NCI-H1417 treated with DMSO at 0.1 percent for 48 hours (cell line): ENCODE measurements around the gene AP1G2.
"Not testable (repeated sequence)": the region's sequence is repeated elsewhere in the genome, so short reads cannot be mapped to it uniquely, and the experiment has no call there.

Experiments
- DNase-seq: peaks from one replicate; lab custom pipeline; 2025; lab: John Stamatoyannopoulos, UW

The AP1G2 gene

DNA sequence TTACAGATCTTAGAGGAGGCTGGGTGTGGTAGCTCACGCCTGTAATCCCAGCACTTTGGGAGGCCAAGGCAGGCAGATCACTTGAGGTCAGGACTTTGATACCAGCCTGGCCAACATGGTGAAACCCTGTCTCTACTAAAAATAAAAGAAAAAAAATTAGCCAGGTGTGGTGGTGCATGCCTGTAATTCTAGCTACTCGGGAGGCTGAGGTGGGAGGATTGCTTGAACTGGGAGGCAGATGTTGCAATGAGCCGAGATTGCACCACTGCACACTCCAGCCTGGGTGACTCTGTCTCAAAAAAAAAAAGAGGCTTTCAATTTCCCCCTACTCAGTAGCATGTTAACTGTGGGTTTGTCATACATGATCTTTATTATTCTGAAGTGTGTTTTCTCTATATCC lies 26.6 kb upstream of the AP1G2 start:
- not testable (repeated sequence) for DNase-seq

DNA sequence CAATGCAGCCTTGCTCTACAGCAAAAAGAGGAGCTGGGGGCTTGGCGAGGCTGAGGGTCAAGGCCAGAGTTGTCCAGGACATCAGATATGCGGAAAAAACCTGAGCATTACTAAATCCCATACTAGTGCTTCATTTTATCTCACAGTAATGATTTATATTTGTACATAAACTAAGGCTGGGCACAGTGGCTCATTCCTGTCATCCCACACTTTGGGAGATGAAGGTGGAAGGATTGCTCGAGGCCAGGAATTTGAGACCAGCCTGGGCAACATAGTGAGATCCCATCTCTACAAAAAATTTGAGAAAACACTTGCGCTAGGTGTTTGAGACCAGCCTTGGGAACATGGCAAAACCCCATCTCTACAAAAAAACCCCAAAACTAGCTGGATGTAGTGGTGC lies 22.6 kb upstream of the AP1G2 start:
- DNase-seq = no peak

DNA sequence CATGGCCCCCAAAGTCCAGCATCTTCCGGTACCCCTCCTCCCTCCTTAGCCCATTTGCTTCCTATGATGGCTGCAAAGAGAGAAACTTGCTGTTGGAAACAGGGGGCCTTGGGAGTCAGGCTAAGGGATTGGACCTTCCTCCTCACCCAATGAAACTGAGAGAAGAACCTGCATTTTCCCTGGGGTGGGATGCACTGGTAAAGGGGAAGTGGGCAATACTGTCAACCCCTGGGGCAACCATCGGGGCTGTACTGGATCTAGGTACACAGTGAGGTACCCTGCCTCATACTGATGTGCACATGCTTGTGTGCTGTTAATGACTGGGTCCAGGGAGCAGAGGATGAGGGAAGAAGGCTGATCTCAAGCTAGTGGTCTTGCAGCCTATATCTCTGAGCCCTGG lies 22.0 kb upstream of the AP1G2 start:
- no peak for DNase-seq

DNA sequence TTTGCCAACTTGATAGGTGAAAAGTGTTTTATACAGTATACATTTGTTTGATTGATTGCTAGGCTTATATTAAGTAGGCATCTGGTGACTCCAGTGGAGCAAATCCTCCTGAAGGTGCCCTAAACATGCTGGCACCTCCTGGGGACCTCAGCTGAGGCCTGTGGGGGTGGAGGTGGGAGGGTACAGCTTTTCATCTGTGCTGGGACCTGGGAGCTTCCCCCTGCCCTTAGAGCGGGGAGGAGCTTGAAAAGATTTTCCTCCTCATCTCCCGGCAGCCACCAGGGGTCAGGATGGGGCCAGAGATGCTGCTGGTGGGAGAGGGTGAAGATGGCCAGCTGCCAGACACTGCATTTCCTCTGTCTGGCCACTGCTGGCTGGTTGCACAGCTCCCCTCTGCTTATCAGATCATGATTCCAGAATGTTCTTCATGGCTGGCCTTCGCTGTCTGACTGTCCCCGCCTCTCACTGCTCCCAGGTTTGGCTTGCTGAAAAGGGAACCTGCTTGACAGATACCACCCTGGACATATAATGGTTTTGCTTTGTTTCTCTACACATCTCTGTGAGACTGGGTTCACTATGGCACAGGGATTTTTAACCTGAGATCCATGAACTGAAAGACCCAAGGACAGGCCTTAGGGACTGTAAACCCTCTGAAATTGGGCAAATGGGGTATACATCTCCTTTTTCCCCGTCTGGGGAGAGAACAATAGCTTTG lies 21.4 kb upstream of the AP1G2 start:
- peak; percentile 50 for DNase-seq

DNA sequence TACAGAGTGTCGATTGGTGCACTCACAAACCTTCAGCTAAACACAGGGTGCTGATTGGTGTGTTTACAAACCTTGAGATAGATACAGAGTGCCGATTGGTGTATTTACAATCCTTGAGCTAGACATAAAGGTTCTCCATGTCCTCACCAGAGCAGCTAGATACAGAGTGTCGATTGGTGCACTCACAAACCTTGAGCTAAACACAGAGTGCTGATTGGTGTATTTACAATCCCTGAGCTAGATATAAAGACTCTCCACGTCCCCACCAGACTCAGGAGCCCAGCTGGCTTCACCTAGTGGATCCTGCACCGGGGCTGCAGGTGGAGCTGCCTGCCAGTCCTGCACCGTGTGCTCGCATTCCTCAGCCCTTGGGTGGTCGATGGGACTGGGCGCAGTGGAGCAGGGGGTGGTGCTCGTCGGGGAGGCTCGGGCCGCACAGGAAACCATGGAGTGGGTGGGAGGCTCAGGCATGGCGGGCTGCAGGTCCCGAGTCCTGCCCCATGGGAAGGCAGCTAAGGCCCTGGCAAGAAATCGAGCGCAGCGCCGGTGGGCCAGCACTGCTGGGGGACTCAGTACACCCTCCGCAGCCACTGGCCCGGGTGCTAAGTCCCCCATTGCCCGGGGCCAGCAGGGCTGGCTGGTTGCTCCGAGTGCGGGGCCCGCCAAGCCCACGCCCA lies 17.1 kb upstream of the AP1G2 start:
- DNase-seq = not testable (repeated sequence)

DNA sequence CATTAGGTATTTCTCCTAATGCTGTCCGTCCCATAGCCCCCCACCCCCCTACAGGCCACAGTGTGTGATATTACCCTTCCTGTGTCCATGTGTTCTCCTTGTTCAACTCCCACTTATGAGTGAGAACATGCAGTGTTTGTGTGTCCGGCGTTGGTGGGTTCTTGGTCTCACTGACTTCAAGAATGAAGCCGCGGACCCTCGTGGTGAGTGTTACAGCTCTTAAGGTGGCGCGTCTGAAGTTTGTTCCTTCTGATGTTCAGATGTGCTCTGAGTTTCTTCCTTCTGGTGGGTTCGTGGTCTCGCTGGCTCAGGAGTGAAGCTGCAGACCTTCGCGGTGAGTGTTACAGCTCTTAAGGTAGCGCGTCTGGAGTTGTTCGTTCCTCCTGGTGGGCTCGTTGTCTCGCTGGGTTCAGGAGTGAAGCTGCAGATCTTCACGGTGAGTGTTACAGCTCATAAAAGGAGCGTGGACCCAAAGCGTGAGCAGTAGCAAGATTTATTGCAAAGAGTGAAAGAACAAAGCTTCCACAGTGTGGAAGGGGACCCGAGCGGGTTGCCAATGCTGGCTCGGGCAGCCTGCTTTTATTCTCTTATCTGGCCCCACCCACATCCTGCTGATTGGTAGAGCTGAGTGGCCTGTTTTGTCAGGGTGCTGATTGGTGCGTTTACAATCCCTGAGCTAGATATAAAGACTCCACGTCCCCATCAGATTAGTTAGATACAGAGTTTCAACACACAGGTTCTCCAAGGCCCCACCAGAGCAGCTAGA lies 16.4 kb upstream of the AP1G2 start:
- not testable (repeated sequence) for DNase-seq

DNA sequence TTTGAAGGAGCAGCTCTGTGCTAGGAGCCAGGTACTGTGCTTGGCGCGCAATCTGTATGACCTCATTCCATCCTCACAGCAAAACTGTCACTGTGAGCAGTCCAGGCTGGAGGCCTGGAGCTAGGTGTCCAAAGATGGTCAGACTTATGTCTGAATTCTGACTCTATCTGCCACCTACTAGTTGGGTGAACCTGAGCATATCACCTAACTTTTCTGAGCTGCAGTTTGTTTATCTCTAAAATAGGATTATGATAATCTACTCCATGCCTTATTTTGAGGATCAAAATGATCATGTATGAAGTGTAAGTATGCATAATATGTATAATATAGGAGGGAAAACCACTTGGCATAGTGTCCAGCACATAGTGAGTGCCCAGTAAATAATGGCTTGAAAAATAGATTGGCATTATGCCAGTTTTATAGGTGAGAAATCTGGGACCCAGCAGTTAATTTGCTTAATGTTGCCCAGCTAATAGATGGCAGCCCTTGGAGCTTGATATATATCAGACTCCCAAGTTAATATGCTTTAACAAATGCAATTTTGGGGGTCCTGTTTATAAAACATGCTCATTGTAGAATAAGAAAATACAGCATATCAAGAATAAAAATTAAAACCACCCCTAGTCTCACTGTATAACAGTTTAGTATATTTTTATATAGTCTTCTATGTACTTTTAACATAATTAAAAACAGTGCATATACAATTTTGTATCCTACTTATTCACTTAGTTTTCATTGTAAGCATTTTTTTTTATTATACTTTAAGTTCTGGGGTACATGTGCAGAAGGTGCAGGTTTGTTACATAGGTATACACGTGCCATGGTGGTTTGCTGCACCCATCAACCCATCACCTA lies 15.5 kb upstream of the AP1G2 start:
- DNase-seq = no peak

DNA sequence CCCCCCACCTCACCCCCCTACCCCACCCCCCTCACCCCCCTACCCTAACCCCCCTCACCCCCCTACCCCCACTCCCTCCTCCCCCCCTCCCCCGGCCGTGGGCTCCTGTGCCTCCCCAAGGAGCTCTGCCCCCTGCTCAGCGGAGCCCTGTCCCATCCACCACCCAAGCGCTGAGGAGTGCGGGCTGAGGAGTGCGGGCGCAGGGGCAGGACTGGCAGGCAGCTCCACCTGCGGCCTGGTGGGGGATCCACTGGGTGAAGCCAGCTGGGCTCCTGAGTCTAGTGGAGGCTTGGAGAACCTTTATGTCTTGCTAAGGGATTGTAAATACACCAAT lies 13.3 kb upstream of the AP1G2 start:
- DNase-seq = no peak

DNA sequence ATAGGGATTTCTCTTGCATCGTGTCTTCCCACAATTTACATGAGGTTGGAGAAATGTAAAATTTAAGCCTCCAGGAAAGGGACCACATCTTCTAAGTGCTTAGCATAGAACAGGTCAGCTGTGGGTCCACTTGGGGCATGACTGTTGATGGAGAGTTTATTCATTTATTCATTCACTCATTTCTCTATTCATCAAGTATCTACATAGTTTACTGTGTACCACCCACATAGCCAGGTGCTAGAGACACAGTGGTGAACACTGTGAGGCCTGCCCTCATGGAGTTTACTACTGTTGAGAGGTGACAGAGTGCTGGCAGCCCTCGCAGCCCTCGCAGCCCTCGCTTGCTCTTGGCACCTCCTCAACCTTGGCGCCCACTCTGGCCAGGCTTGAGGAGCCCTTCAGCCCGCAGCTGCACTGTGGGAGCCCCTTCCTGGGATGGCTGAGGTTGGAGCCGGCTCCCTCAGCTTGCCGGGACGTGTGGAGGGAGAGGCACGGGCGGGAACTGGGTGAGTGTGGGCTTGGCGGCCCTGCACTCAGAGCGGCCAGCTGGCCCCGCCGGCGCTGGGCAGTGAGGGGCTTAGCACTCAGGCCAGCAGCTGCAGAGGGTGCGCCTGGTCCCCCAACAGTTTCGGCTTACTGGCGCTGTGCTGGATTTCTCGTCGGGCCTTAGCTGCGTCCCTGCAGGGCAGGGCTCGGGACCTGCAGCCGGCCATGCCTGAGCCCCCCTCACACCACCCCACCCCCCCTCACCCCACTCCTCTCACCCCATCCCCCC lies 12.7 kb upstream of the AP1G2 start:
- no peak for DNase-seq

DNA sequence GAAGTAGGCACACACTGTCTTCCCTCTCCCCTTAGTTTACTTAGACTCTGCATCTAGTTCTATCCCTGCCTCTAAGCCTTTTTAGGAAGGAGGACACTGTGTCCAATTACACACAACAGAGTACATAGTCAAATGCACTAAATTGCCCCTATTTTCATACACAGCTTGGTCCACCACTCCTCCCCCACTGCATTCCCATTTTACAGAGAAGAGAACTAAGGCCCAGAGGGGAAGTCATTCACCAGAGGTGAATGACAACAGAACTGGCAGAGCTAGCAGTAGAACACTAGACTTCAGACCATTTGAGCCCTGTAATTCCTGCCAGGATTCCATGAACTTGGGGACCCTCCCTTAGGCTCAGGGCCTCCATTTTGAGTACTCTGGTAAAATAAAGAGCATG lies 12.1 kb upstream of the AP1G2 start:
- no peak for DNase-seq

DNA sequence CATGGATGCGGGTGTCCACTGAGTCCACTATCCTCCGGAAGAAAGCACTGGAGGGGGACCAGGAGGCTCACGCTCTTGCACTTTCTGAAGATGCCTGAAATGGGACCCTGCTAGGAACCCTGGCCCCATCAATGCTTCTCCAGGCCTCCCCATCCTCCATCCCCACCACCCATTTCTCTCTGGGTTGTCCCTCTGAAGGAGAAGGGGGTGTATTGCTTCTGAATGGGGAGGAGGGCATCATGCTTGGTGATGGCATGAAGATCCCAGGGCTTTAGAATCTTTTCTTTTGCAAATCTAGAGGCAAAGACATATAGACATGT lies 11.7 kb upstream of the AP1G2 start:
- no peak for DNase-seq

DNA sequence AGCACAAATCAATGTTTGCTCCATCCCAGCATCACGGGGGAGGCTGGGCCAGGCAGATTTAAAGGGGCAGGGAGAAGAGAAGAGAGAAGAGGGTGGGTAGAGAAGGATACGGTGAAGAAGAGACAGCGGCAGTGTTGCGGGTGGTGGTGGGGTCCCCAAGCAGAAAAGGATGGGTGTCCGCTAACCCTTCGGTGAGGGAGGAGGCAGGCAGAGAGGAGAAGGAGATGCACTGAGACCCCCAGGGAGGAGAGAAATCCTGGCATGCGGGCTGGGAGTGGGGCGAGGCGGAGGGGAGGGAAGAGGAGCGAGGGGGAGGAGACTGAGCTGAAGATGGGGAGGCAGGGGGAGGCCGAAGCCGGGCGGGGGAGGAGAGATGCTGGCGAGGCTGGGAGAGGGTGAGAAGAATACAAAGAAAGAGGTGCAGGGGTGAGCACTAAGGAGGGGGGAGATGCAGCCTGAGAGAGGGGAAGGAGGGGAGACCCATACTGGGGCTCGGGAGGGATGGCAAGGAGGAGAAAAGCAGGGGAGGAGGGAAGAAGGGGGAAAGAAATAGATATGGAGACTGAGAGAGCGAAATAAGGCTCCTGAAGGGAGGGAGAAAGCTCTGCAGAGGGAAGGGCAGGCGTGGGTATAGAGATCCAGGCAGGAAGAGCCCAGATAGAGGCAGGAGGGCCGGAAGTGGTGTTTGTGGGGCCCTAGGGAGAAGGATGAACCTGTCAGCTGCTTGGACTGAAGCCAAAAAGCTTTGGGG lies 11.1 kb upstream of the AP1G2 start, which contains the start of gene JPH4:
JPH4 (minus strand) TSS at position 231 of the 751 bp plus-strand sequence. CDS start 1,337 bp downstream, outside the sequence.
- peak; percentile 18 for DNase-seq

DNA sequence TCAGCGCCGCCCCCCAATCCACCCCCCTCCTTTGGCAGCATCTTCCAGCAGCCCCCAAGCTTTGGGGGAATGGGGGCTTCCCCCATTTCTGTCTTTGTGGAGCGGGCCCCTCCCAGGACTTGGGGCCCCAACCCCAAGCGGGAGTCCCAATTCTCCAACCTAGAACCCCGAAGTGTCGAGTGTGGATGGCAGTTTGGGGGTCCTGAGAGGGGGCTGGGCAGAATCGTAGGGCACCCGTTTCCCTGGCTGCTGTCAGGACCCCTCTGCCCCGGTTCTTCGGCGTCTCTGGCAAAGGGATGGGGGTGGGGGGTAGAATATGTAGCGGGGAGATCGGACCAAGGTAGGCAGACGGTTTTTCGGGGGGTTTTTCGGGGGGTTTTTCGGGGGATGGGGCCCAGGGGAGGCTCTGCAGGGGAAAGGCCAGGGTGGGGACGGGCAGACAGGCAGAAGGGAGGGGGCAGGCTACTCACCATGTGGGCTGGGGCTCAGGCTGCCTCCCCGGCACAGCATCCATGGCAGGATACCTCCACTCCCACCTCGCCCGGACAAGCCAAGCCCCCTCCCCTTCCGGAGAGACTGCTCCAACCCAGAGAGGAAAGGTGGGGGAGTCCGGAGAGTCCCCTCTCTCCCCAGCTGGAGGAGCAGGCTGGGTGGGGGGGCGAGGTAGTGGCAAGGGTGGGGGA lies 10.3 kb upstream of the AP1G2 start:
- DNase-seq = no peak

DNA sequence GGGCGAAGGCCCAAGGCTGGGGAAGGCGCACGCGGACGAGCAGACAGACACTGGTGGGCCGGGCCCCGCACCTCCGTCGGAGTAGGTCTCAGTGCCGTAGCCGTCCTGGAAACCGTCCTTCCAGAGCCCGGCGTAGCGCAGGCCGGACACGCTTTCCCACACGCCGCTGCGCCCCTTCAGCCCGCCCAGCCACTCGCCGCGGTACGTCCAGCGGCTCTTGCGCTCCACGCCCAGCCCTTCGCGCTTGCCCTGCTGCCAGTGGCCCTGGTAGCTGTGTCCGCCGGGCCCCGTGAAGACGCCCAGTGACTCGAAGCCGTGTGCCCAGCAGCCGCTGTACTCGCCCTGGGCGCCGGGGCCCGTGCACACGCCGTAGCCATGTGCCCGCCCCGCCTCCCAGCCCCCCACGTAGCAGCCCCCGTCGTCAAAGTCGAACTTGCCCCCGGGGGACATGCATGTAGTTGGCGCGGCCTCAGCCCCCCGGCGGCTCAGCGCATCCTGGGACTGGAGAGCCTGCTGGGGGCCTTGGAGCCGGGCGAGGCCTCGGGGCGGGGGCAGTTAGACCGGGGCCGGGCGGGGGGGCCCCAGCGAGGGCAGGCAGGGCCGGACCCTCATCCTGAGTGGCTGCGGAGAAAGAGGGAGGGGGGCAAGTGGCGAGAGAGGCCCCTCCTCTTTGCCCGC lies 9.6 kb upstream of the AP1G2 start:
- DNase-seq = no peak

DNA sequence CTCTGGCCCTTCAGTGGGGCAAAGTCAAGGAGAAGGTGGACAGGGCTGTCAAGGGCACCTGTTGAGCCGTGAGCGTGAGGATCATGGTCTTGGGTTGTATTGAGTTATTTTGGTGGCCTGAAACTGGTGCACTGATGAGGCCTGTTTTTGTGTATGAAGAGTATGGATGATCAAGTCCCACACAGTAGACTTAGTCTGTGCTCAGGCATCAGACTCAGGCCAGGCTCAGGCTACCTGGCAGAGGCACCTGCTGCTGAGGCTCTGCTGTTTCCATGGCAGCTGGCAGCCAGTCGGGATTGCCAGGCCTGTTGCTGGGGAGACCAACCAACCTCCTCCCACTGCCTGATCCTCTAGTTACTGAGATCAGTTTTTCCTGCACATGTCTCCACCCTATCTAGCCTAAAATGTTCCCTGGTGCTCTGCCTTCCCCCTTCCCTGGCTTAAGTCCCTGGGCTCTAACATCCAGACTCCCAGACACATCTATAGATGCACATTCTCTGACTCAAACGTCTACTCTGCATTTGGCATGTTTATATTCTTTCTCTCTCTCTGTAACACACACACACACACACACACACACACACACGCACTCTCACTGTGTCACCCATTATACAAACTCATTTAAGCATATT lies 5.9 kb upstream of the AP1G2 start:
- peak; percentile 76 for DNase-seq

DNA sequence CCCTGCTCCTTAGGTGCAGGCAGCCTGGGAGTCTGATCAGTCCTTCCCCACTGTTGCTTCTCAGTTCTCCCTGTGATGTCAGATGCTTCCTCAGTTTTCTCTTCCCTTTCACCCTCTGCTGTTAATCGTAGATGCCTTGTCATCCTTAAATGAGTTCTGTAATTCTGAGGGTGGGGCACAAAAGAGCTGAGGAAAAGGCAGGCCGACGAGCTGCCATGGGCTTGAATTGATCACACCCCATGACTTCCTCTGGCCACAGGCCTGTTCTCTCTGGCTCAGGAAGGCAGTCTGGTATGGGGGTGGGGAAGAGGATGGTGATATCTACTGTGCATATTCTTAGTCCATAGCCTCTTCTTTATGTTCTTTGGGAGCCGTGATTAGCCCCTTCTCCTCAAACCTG lies 5.2 kb upstream of the AP1G2 start:
- DNase-seq = no peak

DNA sequence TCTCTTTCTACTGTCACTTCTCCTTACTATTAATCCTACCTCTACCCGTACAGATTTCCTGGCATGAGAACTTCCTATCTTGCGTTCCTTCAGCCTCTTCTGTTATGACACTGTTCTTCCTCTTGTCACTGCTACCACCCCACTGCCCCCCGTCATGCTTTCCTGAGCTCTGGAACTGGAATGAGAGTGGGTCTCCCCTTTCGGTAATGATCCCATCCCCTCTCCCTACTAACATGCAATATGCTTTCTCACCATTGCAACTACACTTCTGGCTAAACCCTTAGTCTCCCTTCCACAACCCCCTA lies 4.9 kb upstream of the AP1G2 start:
- DNase-seq = no peak

DNA sequence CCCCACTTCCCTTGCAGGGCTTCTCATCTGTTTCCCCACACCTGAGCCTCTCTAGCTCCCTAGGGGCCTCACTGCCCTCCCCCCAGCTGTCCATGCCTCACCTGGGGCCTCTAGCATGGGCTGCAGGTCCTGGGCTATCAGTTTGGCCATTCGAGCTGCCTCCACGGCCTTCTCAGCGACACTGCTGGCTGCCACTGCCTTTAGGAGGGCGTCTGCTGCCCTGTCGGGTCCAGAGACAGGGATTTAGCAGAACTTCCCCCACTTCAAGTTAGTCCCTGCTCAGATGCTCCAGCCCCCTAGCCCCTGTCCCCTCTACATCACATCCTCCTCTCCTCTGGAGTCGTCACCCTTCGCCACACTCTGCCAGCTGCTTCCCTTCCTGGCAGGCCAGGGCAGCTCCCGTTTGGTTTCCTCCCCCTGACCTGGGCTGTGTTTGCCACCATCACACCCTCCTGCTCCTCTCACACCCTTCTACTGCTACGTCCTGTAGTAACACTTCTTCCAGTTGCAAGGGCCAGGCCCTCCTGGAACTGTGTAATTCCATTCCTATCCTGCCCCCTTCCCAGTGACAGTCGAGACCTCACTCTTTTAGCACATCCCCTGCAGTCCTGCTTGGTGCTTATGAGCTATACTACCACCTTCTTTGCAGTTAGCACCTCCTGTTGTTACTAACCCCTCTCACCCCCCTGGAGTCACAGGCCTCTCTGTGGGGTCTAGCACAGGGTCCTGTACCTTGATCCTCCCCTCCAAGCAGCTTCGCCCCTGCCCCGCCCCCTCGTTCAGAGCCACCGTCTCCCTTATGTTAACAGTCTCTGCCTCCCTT lies 4.3 kb upstream of the AP1G2 start:
- no peak for DNase-seq
